ENCODE results near the gene SLC16A10.

DNA sequence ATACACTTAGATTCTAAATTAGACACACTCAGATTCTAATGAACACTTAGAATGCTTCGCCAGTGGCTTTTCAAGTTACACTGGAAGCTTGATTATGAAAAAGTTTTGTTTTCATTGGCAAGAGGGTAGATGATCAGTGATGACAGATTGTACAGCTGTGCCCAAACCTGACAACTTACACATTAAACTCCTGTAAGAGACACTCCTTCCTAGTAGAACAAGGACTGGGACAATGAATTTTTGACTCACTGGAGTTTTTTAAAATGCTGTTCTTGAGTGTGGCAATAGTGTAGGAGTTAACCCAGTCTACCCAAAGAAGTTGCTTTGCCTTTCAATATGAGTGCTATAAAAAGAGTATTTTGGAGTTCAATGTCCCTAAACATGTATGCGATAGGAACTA is 140.8 kb downstream of the SLC16A10 start:
- TF ChIP-seq EZH2 (IDR thresholded peaks at IDR 0.05; ENCODE audit: borderline replicate concordance, low read length) = no peak
- TF ChIP-seq, protein P1, sequence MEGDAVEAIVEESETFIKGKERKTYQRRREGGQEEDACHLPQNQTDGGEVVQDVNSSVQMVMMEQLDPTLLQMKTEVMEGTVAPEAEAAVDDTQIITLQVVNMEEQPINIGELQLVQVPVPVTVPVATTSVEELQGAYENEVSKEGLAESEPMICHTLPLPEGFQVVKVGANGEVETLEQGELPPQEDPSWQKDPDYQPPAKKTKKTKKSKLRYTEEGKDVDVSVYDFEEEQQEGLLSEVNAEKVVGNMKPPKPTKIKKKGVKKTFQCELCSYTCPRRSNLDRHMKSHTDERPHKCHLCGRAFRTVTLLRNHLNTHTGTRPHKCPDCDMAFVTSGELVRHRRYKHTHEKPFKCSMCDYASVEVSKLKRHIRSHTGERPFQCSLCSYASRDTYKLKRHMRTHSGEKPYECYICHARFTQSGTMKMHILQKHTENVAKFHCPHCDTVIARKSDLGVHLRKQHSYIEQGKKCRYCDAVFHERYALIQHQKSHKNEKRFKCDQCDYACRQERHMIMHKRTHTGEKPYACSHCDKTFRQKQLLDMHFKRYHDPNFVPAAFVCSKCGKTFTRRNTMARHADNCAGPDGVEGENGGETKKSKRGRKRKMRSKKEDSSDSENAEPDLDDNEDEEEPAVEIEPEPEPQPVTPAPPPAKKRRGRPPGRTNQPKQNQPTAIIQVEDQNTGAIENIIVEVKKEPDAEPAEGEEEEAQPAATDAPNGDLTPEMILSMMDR (IDR thresholded peaks at IDR 0.05; ENCODE audit: low read length) = no peak
